Epidermal melanocyte (primary cell): Measurements from ENCODE around the gene ASMT.
"Not testable (repeated sequence)": the region's sequence is repeated elsewhere in the genome, so short reads cannot be mapped to it uniquely, and the experiment has no call there.

Source experiments
- DNase-seq: peaks from one replicate; pipeline ENCODE4 v3.0.0; 2011; ENCODE audit warnings: low spot score; ENCODE audit not compliant: insufficient read length

The ASMT gene

DNA sequence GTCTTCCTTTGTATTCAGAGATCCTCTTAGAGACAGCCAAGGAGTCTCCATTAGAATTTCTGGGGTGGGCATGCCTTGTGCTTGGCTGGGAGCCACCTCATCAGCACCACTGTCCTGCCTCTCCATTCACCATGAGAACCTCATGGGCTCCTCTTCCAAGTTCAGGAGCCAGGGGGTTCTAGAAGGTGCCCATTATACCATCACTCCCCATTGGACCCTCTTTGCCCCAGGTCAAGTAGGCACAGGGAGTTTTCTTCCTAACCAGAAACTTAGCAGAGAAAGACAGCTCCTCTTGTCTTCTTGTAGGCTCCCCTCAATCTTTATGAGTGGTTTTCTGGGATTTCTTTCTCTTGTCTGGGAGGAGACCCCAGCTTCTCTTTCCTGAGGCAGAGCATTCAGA lies 31.1 kb downstream of the ASMT start:
- DNase-seq = no peak

DNA sequence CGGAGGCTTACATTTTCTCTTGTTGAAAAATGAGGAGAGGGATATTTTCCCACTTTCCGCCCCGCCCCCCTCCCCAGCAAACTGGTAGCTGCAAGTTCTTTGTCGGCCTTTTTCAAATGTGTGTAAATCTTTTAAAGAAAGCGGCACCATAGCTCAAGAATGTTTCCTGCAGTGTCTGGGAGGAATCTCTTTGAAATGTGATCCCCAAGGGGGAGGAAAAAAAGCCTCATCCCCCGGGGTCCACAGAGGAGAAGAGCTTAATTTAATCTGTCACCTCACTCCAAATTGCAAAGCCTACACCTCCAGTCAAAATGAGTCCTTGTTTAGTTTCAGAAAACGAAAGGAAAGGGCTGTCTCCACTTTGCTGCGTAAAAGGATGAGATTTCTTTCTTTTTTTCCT lies 34.8 kb downstream of the ASMT start:
- no peak for DNase-seq

DNA sequence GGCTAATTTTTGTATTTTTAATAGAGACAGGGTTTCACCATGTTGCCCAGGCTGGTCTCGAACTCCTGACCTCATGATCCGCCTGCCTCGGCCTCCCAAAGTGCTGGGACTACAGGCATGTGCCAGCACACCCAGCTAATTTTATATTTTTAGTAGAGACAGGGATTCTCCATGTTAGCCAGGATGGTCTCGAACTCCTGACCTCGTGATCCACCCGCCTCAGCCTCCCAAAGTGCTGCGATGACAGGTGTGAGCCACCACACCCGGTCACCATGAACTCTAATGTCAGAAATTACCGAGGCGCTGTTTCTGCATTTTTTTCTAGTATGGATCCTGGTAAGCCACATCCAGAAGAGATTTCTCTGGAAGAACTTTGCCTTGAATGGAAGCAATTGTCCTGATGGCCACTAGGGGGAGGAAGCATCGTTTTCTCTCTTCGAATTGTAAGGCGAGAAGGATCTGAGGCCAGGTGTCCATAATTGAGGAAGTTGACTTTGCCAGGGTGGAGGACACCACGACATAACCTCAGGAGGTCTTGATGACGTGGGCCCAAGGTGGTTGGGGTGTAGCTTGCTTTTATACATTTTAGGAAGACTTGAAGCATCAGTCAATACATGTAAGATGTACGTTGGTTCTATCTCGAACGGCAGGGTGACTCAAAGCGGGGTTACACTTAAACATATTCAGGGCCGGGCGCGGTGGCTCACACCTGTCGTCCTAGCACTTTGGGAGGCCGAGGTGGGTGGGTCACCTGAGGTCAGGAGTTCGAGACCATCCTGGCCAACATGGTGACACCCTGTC lies 37.4 kb downstream of the ASMT start:
- DNase-seq = not testable (repeated sequence)

GRCh38 chrX:1656379-1656778 lies 41.5 kb downstream of the ASMT start:
- no peak for DNase-seq

DNA sequence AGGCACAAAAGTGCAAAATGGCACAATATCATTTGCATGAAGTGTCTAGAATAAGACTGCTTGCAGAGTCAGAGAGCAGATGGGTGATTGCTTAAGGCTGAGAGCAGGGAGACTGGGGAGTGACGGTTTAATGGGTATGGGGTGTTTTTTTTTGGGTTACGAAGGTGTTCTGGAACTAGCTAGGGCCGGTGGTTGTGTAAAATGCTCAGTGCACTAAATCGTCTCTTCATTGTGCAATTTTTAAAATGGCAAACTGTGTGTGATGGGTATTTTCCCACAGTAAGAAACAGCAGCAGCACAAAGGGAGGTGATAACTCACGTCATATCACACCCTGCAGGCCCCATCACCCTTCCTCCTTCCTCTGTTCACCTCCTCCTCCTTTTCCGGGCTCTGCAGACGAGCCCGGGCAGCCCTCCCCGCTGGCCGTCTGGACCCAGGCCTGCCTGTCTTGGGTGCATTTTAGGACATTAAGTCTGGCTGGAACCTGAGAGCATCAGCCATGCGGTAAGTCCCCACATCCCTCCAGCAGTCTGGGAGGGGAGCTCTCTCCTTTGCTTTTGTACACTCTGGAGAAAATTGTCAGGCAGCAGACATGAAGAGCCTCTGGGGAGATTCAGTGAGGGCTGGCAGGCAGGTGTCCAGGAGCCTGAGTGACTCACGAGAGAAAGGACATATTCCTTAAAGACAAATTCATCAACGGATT lies 42.7 kb downstream of the ASMT start:
- DNase-seq = no peak

GRCh38 chrX:1658071-1658491 lies 43.2 kb downstream of the ASMT start:
- DNase-seq = no peak

DNA sequence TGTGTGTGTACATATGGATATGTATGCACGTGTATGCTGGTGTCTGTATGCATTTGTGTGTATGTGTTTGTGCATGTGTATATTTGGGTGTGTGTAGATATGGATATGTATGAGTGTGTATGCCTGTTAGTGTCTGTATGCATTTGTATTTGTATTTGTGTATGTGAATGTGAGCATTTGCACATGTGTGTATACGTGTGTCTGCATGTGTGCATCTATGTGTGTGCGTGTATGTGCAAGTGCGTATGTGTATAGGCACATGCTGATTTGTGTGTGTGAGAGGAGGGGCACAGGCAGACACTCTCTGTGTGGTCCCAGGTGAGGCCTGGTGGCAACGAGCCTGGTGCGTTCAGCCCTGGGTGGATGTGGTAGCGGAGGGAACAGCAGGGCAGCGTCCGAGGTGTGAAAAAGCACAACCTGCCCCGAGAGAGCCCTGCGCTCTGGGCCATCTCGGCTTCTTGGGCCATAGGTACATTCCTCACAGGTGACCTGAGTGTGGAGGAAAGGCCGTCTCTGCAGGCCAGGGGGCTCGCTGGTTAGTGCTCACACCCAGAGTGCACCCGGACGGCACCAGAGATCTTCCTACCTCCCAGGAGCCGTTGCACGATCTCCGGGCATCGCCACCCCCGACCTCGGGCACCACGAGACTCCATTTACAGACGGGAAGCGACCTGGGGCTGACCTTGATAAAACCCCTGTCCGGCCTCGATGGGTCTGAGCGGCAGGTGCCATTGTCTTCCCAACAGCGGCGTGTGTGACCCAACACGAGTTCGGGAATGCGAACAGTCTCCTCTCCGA lies 45.0 kb downstream of the ASMT start:
- no peak for DNase-seq

DNA sequence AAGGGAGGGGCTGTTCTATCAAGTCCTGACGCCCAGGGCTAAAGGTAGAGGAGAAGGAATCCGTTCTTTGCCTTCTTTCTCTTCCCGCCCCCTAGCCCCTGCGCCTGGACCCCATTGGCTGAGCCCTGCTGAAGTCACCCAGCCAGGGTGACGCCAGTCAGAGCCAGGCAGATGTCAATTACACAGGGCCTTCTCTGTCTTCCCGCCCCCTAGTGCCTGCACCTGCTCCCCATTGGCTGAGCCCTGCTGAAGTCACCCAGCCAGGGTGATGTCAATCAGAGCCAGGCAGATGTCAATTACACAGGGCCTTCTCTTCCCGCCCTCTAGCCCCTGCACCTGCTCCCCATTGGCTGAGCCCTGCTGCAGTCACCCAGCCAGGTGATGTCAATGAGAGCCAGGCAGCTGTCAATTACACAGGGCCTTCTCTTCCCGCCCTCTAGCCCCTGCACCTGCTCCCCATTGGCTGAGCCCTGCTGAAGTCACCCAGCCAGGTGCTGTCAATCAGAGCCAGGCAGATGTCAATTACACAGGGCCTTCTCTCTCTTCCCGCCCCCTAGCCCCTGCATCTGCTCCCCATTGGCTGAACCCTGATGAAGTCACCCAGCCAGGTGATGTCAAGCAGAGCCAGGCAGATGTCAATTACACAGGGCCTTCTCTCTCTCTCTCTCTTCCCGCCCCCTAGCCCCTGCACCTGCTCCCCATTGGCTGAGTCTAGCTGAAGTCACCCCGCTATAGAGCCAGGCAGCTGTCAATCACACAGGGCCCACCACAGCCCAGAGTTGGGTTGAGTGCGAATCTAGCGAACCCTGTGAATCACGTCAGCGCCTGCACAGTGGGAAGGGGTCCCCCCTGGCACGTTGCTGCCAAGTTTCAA lies 46.4 kb downstream of the ASMT start:
- no peak for DNase-seq

DNA sequence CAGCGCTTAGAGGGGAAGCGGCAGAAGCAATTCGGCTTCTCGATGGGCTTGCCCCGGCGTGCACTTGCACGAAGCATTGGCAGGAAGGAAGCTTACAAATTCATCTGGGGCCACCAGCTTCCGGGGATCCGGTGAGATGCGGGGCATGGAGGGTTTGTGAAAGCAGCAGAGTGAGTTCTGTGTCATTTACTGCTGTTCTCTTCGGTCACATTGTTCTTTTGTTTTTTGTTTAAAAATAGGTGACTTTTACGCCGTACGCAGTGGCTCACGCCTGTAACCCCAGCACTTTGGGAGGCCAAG lies 47.0 kb downstream of the ASMT start:
- DNase-seq = no peak

- DNase-seq = no peak
Measured at GRCh38 chrX:1667566-1667965, 52.7 kb downstream of the ASMT start.

GRCh38 chrX:1673337-1673736 lies 58.5 kb downstream of the ASMT start:
- no peak for DNase-seq

- DNase-seq = no peak
Measured at GRCh38 chrX:1676866-1677265, 62.0 kb downstream of the ASMT start.

DNA sequence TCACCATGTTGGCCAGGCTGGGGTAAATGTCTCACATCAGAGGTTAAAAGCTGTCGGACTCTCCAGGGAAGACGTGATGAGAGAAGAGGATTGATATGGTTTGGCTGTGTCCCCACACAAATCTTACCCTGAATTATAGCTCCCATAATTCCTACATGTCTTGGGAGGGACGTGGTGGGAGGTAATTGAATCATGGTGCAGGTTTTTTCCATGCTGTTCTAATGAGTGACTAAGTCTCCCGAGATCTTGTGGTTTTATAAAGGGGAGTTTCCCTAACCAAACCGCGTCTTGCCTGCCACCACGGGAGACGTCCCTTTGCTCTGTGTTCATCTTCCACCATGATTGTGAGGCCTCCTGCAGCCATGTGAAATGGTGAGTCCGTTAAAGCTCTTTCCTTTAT lies 64.4 kb downstream of the ASMT start:
- no peak for DNase-seq

- DNase-seq = no peak
Measured at GRCh38 chrX:1681439-1681838, 66.6 kb downstream of the ASMT start.

DNA sequence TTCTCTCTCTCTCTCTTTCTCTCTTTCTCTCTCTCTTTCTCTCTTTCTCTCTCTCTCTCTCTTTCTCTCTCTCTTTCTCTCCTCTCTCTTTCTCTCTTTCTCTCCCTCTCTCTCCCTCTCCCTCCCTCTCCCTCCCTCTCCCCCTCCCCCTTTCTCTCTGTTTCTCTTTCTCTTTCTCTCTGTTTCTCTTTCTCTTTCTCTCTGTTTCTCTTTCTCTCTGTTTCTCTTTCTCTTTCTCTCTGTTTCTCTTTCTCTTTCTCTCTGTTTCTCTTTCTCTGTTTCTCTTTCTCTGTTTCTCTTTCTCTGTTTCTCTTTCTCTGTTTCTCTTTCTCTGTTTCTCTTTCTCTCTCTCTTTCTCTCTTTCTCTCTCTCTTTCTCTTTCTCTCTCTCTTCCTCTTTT lies 67.0 kb downstream of the ASMT start:
- not testable (repeated sequence) for DNase-seq

- not testable (repeated sequence) for DNase-seq
Measured at GRCh38 chrX:1682501-1682900, 67.6 kb downstream of the ASMT start.

DNA sequence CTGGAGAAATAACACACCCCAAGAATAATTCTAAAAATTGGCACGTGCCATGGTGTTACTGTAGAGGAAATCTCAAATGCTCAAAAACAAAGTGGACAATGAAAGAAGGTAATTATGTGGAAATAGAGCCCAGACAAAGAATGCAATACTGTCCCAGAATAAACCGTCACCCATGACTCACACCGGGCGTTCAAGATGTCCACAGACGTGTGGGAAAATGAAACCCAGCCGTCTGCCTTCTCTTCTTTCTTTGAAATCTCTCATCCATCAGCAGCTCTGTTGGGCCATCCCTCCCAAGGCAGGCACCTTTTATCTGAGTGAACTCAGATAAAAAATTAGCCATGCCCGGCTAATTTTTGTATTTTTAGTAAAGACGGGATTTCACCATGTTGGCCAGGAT lies 70.0 kb downstream of the ASMT start:
- not testable (repeated sequence) for DNase-seq

- not testable (repeated sequence) for DNase-seq
Measured at GRCh38 chrX:1685444-1685880, 70.6 kb downstream of the ASMT start.

DNA sequence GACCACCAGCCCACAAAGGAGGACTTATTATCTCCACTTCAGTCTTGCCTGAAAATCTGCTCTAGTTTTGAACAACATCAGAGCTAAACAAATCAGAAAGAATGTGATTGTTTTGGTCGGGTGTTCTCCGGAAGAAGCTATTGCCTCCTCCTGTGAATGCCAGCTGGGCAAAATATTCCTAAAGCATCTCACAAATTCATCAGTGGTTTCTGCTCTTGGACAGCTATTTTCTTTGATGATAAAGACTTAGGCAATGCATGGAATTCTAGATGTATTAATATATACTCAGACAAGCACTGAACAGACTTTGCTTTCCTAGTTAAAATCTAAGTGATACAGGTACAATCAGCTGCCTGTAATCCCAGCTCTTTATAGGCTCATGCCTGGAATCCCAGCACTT lies 71.8 kb downstream of the ASMT start:
- no peak for DNase-seq
